NK-92 treated with Interleukin-12 subunit alpha and Interleukin-12 subunit beta, amount 100 ng/mL, for 24 hours (cell line): ENCODE data around the gene IGF1R.

ENCODE experiments used
- DNase-seq: peaks from one replicate; lab custom pipeline; 2025; lab: John Stamatoyannopoulos, UW

IGF1R gene

DNA sequence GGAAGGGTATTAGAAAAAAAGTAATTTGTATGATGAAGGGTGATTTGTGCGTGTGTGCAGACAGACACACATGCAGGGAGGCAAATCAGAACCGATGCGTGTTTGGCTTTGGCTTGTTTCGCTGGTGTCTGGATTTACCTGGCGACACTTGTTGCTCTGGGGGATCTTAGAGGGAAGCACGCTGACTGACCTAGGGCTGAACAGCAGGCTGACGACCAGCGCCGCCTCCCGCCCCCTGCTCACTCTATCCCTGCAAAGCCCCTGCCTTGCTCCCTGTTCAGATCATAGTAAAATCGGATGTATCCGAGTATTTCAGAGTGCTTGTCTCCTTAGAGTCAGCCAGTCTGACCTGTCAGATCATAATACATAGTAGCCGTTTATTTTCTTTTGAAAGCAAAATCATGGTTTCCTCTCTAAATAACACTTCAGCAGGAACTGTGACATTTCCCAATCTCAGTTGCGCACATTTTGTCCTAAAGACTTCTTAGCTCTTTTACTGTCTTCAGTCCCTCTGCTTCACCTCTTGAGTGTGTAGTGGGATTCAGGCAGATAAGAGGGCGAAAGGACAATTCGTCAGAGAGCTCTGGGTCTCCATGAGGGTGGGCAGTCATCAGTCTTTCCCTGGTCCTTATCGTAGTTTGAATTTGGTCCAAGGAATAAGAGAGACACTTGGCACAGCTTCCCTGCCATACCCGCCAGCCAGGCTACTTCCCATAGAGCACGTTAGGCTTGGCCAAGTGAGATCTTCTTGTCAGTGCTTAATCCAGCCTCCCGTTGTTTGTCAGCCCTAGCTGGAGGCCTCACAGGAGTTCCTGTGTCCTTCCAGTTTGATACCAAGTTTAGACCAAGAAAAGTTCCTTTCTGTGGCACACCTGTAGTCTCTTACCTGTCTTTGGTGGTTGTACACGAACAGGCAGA, 261.9 kb downstream of the IGF1R start:
- no peak for DNase-seq

GRCh38 chr15:98914626-98915025, 266.3 kb downstream of the IGF1R start:
- DNase-seq = no peak

DNA sequence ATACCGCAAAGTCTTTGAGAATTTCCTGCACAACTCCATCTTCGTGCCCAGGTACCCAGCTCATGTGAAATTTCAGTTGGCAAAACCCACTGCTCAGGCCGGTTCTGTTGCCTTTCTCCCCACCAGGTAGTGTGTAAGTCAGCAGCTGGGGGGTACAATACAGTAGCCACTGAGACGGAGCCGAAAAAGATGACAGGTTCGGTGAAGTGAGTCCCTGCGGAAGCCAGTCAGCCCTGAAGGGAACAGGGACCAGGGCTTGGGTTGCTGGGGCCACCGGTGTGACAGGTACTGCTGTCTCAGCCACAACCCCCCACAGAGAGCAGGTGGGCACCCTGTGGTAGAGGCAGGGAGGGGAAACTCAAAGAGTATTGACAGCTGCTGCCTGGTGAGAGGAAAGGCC, 268.5 kb downstream of the IGF1R start:
- no peak for DNase-seq

DNA sequence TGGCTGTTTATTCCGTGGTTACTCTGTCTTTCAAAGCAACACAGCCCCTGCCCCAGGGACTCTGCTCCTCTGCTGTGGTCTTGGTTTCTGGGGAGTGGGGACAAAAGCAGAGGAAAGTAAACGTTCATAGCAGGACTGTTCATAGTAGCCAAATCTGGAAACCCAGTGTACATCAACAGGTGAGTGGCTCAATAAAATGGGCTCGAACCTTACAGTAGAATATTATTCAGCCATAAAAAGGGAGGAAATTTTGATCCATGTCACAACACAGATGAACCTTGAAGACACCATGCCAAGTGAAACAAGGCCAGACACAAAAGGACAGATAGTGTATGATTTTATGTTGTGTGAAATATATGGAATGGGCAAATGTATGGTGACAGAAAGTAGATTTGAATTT, 269.1 kb downstream of the IGF1R start:
- DNase-seq = no peak

GRCh38 chr15:98920091-98920880, 271.9 kb downstream of the IGF1R start:
- DNase-seq = no peak

- no peak for DNase-seq
Observed at GRCh38 chr15:98923171-98923570, 274.8 kb downstream of the IGF1R start.

DNA sequence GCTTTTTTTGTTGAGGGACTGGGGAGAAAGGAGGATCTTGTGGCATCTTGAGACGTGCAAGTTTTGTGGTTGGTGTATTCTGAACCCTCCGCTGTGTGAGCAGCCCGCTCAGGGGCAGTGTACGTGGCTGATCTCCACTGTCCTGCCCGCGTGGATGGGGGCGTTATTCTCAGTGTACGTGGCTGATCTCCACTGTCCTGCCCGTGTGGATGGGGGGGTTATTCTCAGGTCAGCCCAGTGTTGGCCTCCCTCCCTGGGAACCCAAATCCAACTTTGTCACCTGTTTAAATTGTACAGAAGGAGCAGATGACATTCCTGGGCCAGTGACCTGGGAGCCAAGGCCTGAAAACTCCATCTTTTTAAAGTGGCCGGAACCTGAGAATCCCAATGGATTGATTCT, 275.2 kb downstream of the IGF1R start:
- DNase-seq = no peak

- DNase-seq = no peak
Observed at GRCh38 chr15:98924401-98925049, 276.2 kb downstream of the IGF1R start.

- DNase-seq = no peak
Observed at GRCh38 chr15:98926236-98926635, 277.9 kb downstream of the IGF1R start.

GRCh38 chr15:98927022-98927421, 278.7 kb downstream of the IGF1R start:
- DNase-seq = no peak

GRCh38 chr15:98927996-98928395, 279.7 kb downstream of the IGF1R start:
- DNase-seq = no peak

- DNase-seq = no peak
Observed at GRCh38 chr15:98930576-98930975, 282.2 kb downstream of the IGF1R start.

DNA sequence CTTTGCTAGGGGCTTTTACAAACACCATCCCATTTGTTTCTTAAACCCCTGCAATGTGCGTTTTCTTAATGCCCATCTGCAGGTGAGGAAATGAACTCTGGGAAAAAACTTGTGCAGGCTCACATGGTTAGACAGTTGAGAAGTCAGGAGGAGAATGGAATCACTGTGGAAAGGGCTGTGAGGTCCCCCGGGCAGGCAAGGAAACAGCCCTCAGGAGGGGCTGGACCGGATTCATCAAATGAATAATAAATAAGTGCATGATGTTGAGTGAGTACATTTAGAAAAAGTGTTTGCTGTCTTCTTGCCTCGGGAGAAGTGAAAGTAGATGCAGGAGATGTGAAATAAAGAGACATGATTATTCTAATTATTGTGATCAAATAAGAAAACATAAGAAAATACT, 282.7 kb downstream of the IGF1R start:
- no peak for DNase-seq

DNA sequence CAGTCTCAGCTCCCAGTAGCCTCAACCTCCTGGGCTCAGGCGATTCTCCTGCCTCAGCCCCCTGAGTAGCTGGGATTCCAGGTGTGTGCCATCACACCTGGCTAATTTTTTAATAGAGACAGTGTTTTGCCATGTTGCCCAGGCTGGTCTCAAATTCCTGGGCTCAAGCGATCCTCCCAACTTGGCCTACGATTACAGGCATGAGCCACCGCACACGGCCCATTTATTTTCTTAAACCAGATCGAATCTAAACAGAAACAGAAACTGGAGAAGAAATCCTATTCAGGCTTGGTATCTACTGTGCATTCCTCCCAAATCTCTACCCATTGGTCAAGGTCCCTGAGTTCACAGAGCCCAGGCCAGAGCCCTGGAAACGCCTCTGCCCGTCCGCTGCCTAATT, 285.1 kb downstream of the IGF1R start:
- no peak for DNase-seq

- DNase-seq = no peak
Observed at GRCh38 chr15:98935736-98936135, 287.4 kb downstream of the IGF1R start.

GRCh38 chr15:98937413-98938104, 289.2 kb downstream of the IGF1R start:
- no peak for DNase-seq

DNA sequence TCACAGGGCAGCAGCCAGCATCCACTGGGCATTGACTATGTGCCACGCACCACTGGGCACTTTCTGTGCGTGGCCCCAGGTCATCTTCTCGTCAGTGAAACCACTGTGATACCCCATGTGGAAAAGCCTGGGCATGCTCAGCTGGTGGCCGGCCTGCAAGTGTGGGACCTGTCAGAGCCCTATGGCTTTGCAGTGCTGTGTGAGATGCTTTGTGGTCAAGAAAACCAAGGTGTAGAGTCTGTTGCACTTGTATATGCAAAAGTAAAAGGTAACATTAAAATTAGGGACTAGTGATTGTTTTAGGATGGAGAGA, 289.7 kb downstream of the IGF1R start:
- DNase-seq = peak; percentile 49

DNA sequence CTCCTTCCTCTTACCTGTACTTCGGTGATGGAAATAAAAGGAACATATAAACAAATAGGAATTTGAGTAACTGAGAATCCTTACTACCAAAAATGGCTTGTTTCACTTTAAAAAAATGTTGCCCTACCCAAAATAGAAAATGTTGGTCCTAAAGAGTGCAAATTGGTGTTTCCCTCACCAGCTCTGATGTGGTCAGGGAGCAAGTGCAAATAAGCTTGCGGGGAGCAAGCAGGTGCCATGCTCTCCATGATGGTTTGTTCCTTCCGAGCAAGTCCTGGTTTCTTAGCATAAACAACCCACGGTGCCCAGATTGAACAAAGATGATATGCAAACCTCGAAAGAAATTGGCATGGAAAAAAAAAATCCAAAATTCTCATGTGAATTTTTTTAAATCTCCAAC, 290.5 kb downstream of the IGF1R start:
- no peak for DNase-seq

- DNase-seq = no peak
Observed at GRCh38 chr15:98939311-98940080, 291.2 kb downstream of the IGF1R start.

GRCh38 chr15:98941595-98942255, 293.4 kb downstream of the IGF1R start:
- DNase-seq = no peak

- no peak for DNase-seq
Observed at GRCh38 chr15:98942431-98942830, 294.1 kb downstream of the IGF1R start.
